Spinal cord (tissue), 10 donors: ENCODE results near the gene TMEM184B. TPM values are rescaled to one million over a fixed set of nuclear protein-coding genes. Genes with fewer than 3 reads are reported as not detected.
A peak's percentile ranks its signal among the peaks of the same experiment; 100 is the strongest.

Experiments
- DNase-seq, 6 donors: peaks; one replicate each; pipeline versions ENCODE4 v3.0.0 to v3.0.0-alpha.2; 2013 to 2015; ENCODE audit warnings: low spot score in 6 of 6, low read depth in 4 of 6
- H3K27ac ChIP-seq: one replicate; pipeline ENCODE4 v1.5.1; 2013; ENCODE audit warnings: low read depth, low read length, control low read depth
- H3K27me3 ChIP-seq: one replicate; pipeline ENCODE4 v1.6.1; 2013; ENCODE audit warnings: low read length; ENCODE audit not compliant: control insufficient read depth, insufficient read depth
- H3K36me3 ChIP-seq: one replicate; pipeline ENCODE4 v1.6.1; 2013; ENCODE audit warnings: low read length; ENCODE audit not compliant: control insufficient read depth, insufficient read depth
- H3K4me1 ChIP-seq: one replicate; pipeline ENCODE4 v1.6.1; 2013; ENCODE audit warnings: low read length; ENCODE audit not compliant: control insufficient read depth, insufficient read depth
- H3K4me3 ChIP-seq: one replicate; pipeline ENCODE4 v1.5.1; 2013; ENCODE audit warnings: low read depth, low read length, control low read depth
- H3K9me3 ChIP-seq: one replicate; pipeline ENCODE4 v1.6.1; 2013; ENCODE audit warnings: low read length; ENCODE audit not compliant: control insufficient read depth, insufficient read depth
- WGBS: methylation state at CpG from one replicate; pipeline ENCODE4 v1.1.5; 2013; ENCODE audit warnings: missing lambda C conversion rate; ENCODE audit not compliant: insufficient coverage; 5-methylcytosine and 5-hydroxymethylcytosine counted together
- polyA plus RNA-seq, 2 donors: library from polyadenylated mRNA; unstranded; fragments of 120-200 nt; gene quantifications; one replicate each; pipeline ENCODE4 v1.2.1, GENCODE V29; 2013; ENCODE audit not compliant: insufficient read length in 2 of 2
- total RNA-seq, 2 donors: library from RNA; depleted of rRNA in 1 of 2; stranded (reverse); fragments of 120-200 nt in 1 of 2; fragments of >200 nt in 1 of 2; gene quantifications; one replicate each; pipeline versions ENCODE4 v1.2.3 to v1.2.4, GENCODE V29; 2013 to 2014
- donor health status: healthy.

Gene TMEM184B
- total and polyA plus RNA-seq, 4 donors = 15.6 to 85.6 (median 41.5) TPM

GRCh38 chr22:38220653-38221386 is 52.0 kb downstream of the TMEM184B start:
- 84% methylated on average over 21 of the region's 22 CpGs for WGBS
- H3K27ac ChIP-seq = no peak overlapping the region
- no peak for DNase-seq

GRCh38 chr22:38220163-38220562 is 52.6 kb downstream of the TMEM184B start:
- 69% methylated on average over 3 of the region's 8 CpGs for whole genome bisulfite sequencing
- H3K4me3 ChIP-seq = no peak overlapping the region
- H3K36me3 ChIP-seq = peaks cover 73% of the 10 kb centered on the region
- H3K27me3 ChIP-seq = no peaks in the 10 kb centered on the region
- no peak for DNase-seq
- peaks cover 60% of the 10 kb centered on the region for H3K4me1 ChIP-seq
- H3K27ac ChIP-seq = peak overlapping the region; percentile 89
- no peaks in the 10 kb centered on the region for H3K9me3 ChIP-seq

More at GRCh38 chr22:38220653-38221386, 52.0 kb downstream of the TMEM184B start:
- H3K9me3 ChIP-seq = no peaks in the 10 kb centered on the region
- no peak overlapping the region for H3K4me3 ChIP-seq
- peaks cover 53% of the 10 kb centered on the region for H3K4me1 ChIP-seq
- H3K27me3 ChIP-seq = no peaks in the 10 kb centered on the region
- peaks cover 74% of the 10 kb centered on the region for H3K36me3 ChIP-seq

GRCh38 chr22:38219632-38220031 is 53.2 kb downstream of the TMEM184B start:
- peaks cover 67% of the 10 kb centered on the region for H3K36me3 ChIP-seq
- peak in 1 of 6 donors; percentile 47 for DNase-seq
- peak overlapping the region; percentile 89 for H3K27ac ChIP-seq
- 47% methylated on average over 4 of the region's 10 CpGs for WGBS
- H3K4me3 ChIP-seq = no peak overlapping the region
- H3K9me3 ChIP-seq = no peaks in the 10 kb centered on the region
- peaks cover 61% of the 10 kb centered on the region for H3K4me1 ChIP-seq
- H3K27me3 ChIP-seq = no peaks in the 10 kb centered on the region

GRCh38 chr22:38218661-38219622 is 53.9 kb downstream of the TMEM184B start:
- peak overlapping the region; percentile 89 for H3K27ac ChIP-seq
- no peaks in the 10 kb centered on the region for H3K9me3 ChIP-seq
- peaks cover 61% of the 10 kb centered on the region for H3K36me3 ChIP-seq
- no peak overlapping the region for H3K4me3 ChIP-seq
- peak in 1 of 6 donors; percentile 64 for DNase-seq
- peaks cover 61% of the 10 kb centered on the region for H3K4me1 ChIP-seq
- no peaks in the 10 kb centered on the region for H3K27me3 ChIP-seq
- 48% methylated on average over 12 of the region's 25 CpGs for WGBS

GRCh38 chr22:38215156-38216038 is 57.4 kb downstream of the TMEM184B start:
- Histone ChIP-seq H3K36me3 (peaks cover 27% of the 10 kb centered on the region), H3K9me3 (no peaks in the 10 kb centered on the region), H3K27me3 (no peaks in the 10 kb centered on the region), H3K27ac (no peak overlapping the region), H3K4me1 (peaks cover 44% of the 10 kb centered on the region), H3K4me3 (no peak overlapping the region)
- DNase-seq = no peak
- 87% methylated on average over 6 of the region's 11 CpGs for WGBS

- peak overlapping the region; percentile 40 for H3K27ac ChIP-seq
- H3K4me1 ChIP-seq = peaks cover 35% of the 10 kb centered on the region
- no peaks in the 10 kb centered on the region for H3K9me3 ChIP-seq
- no peaks in the 10 kb centered on the region for H3K27me3 ChIP-seq
- WGBS = 2% methylated on average over 79 of the region's 81 CpGs
- H3K36me3 ChIP-seq = peaks cover 24% of the 10 kb centered on the region
- DNase-seq = peak in 3 of 6 donors; percentile 58 to 94 (median 85)
- H3K4me3 ChIP-seq = peak overlapping the region; percentile 39
These were observed 58.3 kb downstream of the TMEM184B start for GRCh38 chr22:38214302-38215056.

- Histone ChIP-seq H3K4me3 (peak overlapping the region; percentile 39), H3K27me3 (no peaks in the 10 kb centered on the region), H3K4me1 (peaks cover 31% of the 10 kb centered on the region), H3K9me3 (no peaks in the 10 kb centered on the region), H3K36me3 (peaks cover 23% of the 10 kb centered on the region), H3K27ac (no peak overlapping the region)
- 26% methylated on average over 8 of the region's 8 CpGs for WGBS
- no peak for DNase-seq
These were observed 58.9 kb downstream of the TMEM184B start for GRCh38 chr22:38213990-38214301.

GRCh38 chr22:38213319-38213989 is 59.4 kb downstream of the TMEM184B start:
- Histone ChIP-seq H3K27me3 (no peaks in the 10 kb centered on the region), H3K4me1 (peaks cover 26% of the 10 kb centered on the region), H3K36me3 (peaks cover 21% of the 10 kb centered on the region), H3K27ac (no peak overlapping the region), H3K9me3 (no peaks in the 10 kb centered on the region), H3K4me3 (peak overlapping the region; percentile 39)
- 82% methylated on average over 5 of the region's 6 CpGs for WGBS
- DNase-seq = no peak
